Stimulated activated CD4-positive, alpha-beta T cell treated with anti-CD3 and anti-CD28 coated beads, Interleukin-15, amount 100 ng/mL, for 1 hour (primary cell): Measurements from ENCODE around the gene DPP10.

Experiments
- DNase-seq, 2 donors: peaks; one replicate each; pipeline ENCODE4 v3.0.0-alpha.2; 2020; ENCODE audit warnings: low read depth in 1 of 2, low spot score in 1 of 2

Gene DPP10

GRCh38 chr2:115208493-115209164, 766.2 kb downstream of the DPP10 start:
- DNase-seq = no peak

- no peak for DNase-seq
Observed at GRCh38 chr2:115214050-115214449, 771.6 kb downstream of the DPP10 start.

- DNase-seq = no peak
Observed at GRCh38 chr2:115219296-115219695, 776.9 kb downstream of the DPP10 start.

- no peak for DNase-seq
Observed at GRCh38 chr2:115234186-115234585, 791.7 kb downstream of the DPP10 start.

- no peak for DNase-seq
Observed at GRCh38 chr2:115234737-115235136, 792.3 kb downstream of the DPP10 start.

- no peak for DNase-seq
Observed at GRCh38 chr2:115248066-115248465, 805.6 kb downstream of the DPP10 start.

- no peak for DNase-seq
Observed at GRCh38 chr2:115277366-115277765, 834.9 kb downstream of the DPP10 start.

GRCh38 chr2:115285416-115285815, 843.0 kb downstream of the DPP10 start:
- no peak for DNase-seq

- DNase-seq = no peak
Observed at GRCh38 chr2:115290478-115290877, 848.0 kb downstream of the DPP10 start.

GRCh38 chr2:115292742-115293141, 850.3 kb downstream of the DPP10 start:
- no peak for DNase-seq

- no peak for DNase-seq
Observed at GRCh38 chr2:115294999-115295398, 852.6 kb downstream of the DPP10 start.

GRCh38 chr2:115297056-115297455, 854.6 kb downstream of the DPP10 start:
- DNase-seq = no peak

GRCh38 chr2:115299199-115299598, 856.8 kb downstream of the DPP10 start:
- DNase-seq = no peak

GRCh38 chr2:115305712-115306111, 863.3 kb downstream of the DPP10 start:
- no peak for DNase-seq

GRCh38 chr2:115314119-115314518, 871.7 kb downstream of the DPP10 start:
- no peak for DNase-seq

GRCh38 chr2:115327061-115327460, 884.6 kb downstream of the DPP10 start:
- no peak for DNase-seq

GRCh38 chr2:115359550-115359949, 917.1 kb downstream of the DPP10 start:
- DNase-seq = no peak

- no peak for DNase-seq
Observed at GRCh38 chr2:115364093-115364492, 921.7 kb downstream of the DPP10 start.

GRCh38 chr2:115369400-115369799, 927.0 kb downstream of the DPP10 start:
- no peak for DNase-seq

GRCh38 chr2:115374981-115375380, 932.5 kb downstream of the DPP10 start:
- no peak for DNase-seq

GRCh38 chr2:115384399-115384798, 942.0 kb downstream of the DPP10 start:
- DNase-seq = no peak

- DNase-seq = no peak
Observed at GRCh38 chr2:115386465-115386864, 944.0 kb downstream of the DPP10 start.

- DNase-seq = no peak
Observed at GRCh38 chr2:115389024-115389423, 946.6 kb downstream of the DPP10 start.
